Fibroblast of villous mesenchyme (primary cell): ENCODE results near the gene GATD1. TPM values are rescaled to one million over a fixed set of nuclear protein-coding genes. Genes with fewer than 3 reads are reported as not detected.
"Not testable (repeated sequence)": the region's sequence is repeated elsewhere in the genome, so short reads cannot be mapped to it uniquely, and the experiment has no call there.

ENCODE experiments used
- DNase-seq: peaks from one replicate; pipeline ENCODE4 v3.0.0-alpha.2; 2010; ENCODE audit warnings: low read depth
- H3K4me3 ChIP-seq: 2 replicates; pipeline ENCODE4 v1.5.1; 2011; ENCODE audit warnings: low read depth, mild to moderate bottlenecking, low read length
- total RNA-seq: library from RNA; depleted of rRNA; stranded (reverse); fragments of >200 nt; gene quantifications from 2 replicates; pipeline ENCODE4 v1.2.3, GENCODE V29; 2012
- TF ChIP-seq, protein P1 (sequence below): IDR thresholded peaks from 2 replicates; pipeline ENCODE4 v1.5.1; 2012; ENCODE audit warnings: low read depth, mild to moderate bottlenecking, low read length; ENCODE audit not compliant: insufficient read depth

The GATD1 gene
- total RNA-seq, 1 donor, result 26.3 TPM

DNA sequence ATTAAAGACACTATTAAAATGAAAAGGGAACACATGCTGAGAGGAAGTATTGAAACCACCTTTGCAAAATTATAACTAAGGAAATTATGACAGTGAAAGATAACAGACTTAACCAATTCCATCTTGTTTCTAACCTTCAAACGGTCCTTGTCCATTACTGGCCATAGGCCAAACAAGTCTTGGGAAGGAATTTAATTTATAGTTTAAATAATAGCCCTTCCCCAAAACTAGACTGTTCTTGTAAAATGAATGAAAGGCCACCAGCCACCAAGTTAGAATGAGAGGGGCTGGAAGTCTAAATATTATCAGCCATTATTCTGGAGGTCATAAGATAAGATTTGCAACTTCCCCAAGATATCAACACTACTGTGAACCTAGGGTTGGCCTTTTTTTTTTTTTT is 31.9 kb downstream of the GATD1 start:
- DNase-seq, result no peak
- TF ChIP-seq, protein P1, sequence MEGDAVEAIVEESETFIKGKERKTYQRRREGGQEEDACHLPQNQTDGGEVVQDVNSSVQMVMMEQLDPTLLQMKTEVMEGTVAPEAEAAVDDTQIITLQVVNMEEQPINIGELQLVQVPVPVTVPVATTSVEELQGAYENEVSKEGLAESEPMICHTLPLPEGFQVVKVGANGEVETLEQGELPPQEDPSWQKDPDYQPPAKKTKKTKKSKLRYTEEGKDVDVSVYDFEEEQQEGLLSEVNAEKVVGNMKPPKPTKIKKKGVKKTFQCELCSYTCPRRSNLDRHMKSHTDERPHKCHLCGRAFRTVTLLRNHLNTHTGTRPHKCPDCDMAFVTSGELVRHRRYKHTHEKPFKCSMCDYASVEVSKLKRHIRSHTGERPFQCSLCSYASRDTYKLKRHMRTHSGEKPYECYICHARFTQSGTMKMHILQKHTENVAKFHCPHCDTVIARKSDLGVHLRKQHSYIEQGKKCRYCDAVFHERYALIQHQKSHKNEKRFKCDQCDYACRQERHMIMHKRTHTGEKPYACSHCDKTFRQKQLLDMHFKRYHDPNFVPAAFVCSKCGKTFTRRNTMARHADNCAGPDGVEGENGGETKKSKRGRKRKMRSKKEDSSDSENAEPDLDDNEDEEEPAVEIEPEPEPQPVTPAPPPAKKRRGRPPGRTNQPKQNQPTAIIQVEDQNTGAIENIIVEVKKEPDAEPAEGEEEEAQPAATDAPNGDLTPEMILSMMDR, result no peak
- no peak overlapping the region for H3K4me3 ChIP-seq

DNA sequence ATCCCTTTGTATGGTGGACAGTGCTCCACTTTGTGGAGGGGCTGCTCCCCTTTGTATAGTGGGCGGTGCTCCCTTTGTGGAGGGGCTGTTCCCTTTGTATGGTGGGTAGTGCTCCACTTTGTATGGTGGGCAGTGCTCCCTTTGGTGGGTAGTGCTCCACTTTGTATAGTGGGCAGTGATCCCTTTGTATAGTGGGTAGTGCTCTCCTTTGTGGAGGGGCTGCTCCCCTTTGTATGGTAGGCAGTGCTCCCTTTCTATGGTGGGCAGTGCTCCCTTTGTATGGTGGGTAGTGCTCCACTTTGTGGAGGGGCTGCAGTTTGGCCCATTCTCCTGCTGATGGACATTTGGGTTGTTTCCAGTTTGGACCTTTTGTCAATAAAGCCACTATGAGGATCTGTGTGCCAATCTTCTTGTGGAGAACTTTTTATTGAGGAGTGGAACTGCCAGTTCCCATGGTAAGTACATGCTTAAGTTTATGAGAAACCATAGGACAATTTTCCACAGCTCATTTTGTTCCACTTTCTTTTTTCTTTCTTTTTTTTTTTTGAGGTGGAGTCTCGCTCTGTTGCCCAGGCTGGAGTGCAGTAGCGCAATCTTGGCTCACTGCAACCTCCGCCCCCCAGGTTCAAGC is 34.6 kb downstream of the GATD1 start:
- no peak for DNase-seq
- H3K4me3 ChIP-seq, result no peak overlapping the region
- TF ChIP-seq, protein P1, result no peak

DNA sequence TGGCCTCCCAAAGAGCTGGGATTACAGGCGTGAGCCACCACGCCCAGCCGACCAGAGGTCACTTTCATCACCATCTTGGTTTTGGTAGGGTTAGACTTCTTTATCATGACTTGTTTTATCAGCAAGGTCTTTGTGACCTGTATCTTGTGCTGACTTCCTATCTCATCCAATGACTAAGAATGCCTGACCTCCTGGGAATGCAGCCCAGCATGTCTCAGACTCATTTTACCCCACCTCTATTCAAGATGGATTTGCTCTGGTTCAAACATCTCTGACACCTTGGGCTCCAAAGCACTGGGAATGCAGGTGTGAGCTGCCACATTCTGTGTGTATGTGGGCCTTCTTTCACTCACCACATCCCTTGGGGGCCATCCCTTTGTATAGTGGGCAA is 35.1 kb downstream of the GATD1 start:
- no peak overlapping the region for H3K4me3 ChIP-seq
- TF ChIP-seq, protein P1, result no peak
- DNase-seq, result no peak

DNA sequence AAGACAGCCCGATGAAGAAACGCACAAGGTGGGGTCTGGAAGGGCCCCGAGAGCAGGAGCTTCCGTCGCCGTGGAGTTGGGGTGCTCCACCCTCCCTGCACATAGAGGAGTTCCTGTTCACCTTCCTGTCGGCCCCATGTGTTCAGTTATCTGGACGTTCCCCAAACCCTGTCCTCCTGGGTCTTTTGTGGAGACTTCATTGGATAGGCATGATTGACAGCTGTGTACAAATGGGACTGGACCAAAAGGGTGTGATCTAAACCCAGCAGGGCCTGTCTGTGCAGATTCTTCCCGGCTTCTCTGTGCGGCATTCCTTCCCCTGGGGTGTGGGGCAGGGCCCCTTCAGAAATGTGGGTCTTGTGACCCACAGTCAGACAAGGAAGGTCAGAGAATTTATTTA is 39.4 kb downstream of the GATD1 start:
- not testable (repeated sequence) for H3K4me3 ChIP-seq, DNase-seq

DNA sequence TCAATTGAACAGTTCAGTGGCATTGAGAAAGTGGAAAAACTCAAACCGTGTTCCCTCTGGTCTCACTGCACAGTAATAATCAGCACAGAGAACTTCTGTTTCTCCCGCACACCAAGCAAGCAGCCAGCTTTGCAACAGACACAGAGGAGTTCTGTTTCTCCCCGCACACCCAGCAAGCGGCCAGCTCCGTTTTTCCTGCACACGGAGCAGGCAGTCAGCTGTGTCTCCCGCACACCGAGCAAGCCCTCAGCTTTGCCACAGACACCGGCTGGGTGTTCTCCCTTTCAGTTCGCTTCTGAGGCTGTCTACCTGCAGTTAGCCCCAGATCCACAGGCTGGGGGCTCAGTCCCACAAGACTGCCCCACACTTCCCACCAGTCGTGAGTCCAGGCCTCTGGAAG is 39.9 kb downstream of the GATD1 start:
- TF ChIP-seq, protein P1, result no peak
- no peak for DNase-seq
- H3K4me3 ChIP-seq, result no peak overlapping the region

DNA sequence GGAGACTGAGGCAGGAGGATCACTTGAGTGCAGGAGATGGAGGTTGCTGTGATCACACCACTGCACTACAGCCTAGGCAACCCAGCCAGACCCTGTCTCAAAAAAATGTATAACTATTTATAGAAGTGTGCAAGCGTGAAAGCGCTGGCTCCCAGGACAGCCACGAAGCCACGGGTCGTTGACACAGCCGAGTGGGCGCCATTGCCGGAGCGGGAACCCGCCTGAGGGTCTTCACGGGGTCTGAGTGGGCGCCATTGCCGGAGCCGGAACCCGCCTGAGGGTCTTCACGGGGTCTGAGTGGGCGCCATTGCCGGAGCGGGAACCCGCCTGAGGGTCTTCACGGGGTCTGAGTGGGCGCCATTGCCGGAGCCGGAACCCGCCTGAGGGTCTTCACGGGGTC is 42.7 kb downstream of the GATD1 start:
- DNase-seq, H3K4me3 ChIP-seq: not testable (repeated sequence)

DNA sequence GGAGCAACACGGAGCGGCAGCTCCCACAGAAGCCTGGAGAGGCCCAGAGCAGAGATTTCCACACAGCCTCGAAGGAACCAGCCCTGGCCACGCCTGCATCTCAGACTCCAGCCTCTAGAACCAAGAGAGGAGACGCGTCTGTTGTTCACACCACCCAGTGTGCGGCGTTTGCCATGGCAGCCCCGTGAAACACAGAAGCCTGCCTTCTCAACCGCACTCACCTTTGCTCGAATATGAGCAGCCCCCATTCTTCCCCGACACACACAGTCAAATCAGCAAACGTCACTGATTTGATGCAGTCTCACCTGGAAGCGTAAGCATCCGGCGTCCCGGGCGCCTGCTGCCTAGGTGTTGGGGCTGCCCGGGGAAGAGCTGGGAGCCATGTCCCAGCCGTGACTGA is 44.2 kb downstream of the GATD1 start:
- H3K4me3 ChIP-seq, result no peak overlapping the region
- TF ChIP-seq, protein P1, result no peak
- DNase-seq, result no peak

DNA sequence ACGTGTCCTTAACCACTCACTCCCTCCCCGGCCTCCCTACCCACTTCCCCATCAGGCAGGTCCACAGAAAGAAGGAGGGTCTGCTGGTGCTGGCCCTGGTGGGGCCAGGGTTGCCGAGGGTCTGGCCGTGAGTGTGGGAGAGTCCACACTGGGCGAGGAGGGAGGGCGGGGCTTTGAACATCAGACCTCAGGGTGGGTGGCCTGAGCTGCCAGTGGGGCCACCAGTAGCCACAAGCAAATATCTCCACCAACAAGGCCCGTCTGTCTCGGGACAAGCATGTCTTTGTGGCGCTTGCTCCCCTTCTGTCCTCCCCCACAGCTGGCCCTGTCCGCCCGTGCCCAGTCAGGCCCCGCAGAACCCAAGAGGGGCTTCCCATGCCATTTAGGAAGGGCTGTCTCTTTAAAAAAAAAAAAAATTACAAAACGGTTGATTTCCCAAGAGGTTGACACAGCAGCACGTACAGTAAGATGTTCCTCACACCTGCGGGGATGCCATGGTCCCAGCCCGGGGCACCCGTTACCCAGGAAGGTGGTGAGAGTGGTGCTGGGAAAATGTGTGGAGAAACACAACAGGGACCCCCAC is 47.7 kb downstream of the GATD1 start:
- no peak for DNase-seq
- no peak overlapping the region for H3K4me3 ChIP-seq
- TF ChIP-seq, protein P1, result no peak
